ENCODE measurements around the gene CDCP1.
A peak's percentile ranks its signal among the peaks of the same experiment; 100 is the strongest.

CDCP1 gene

GRCh38 chr3:45120359-45121158 lies 25.6 kb downstream of the CDCP1 start:
- no peak for DNase-seq
- Mint-ChIP-seq H3K27ac (no peak overlapping the region), H3K36me3 (ENCODE audit: low read depth) (no peaks in the 10 kb centered on the region), H3K9me3 (no peaks in the 10 kb centered on the region), H3K4me1 (ENCODE audit: low read depth) (peaks cover 50% of the 10 kb centered on the region), H3K4me3 (no peak overlapping the region), H3K27me3 (peaks cover 7% of the 10 kb centered on the region)

GRCh38 chr3:45119824-45120358 lies 26.3 kb downstream of the CDCP1 start:
- peaks cover 52% of the 10 kb centered on the region for H3K4me1 Mint-ChIP-seq (ENCODE audit: low read depth)
- no peak overlapping the region for H3K4me3 Mint-ChIP-seq
- no peak for DNase-seq
- no peak overlapping the region for H3K27ac Mint-ChIP-seq
- H3K27me3 Mint-ChIP-seq, result peaks cover 7% of the 10 kb centered on the region
- no peaks in the 10 kb centered on the region for H3K36me3 Mint-ChIP-seq (ENCODE audit: low read depth)
- no peaks in the 10 kb centered on the region for H3K9me3 Mint-ChIP-seq

- peak; percentile 23 for DNase-seq
- Mint-ChIP-seq H3K27ac (no peak overlapping the region), H3K9me3 (no peaks in the 10 kb centered on the region), H3K27me3 (peaks cover 2% of the 10 kb centered on the region), H3K4me1 (ENCODE audit: low read depth) (peaks cover 55% of the 10 kb centered on the region), H3K36me3 (ENCODE audit: low read depth) (no peaks in the 10 kb centered on the region), H3K4me3 (no peak overlapping the region)
These were observed 26.8 kb downstream of the CDCP1 start for GRCh38 chr3:45119376-45119775.

- Mint-ChIP-seq H3K4me1 (ENCODE audit: low read depth) (peaks cover 55% of the 10 kb centered on the region), H3K27me3 (no peaks in the 10 kb centered on the region), H3K9me3 (no peaks in the 10 kb centered on the region), H3K36me3 (ENCODE audit: low read depth) (no peaks in the 10 kb centered on the region), H3K27ac (peak overlapping the region; percentile 37), H3K4me3 (peak overlapping the region; percentile 11)
- no peak for DNase-seq
These were observed 27.5 kb downstream of the CDCP1 start for GRCh38 chr3:45118615-45119071.

- H3K9me3 Mint-ChIP-seq, result no peaks in the 10 kb centered on the region
- no peaks in the 10 kb centered on the region for H3K27me3 Mint-ChIP-seq
- H3K27ac Mint-ChIP-seq, result no peak overlapping the region
- no peak for DNase-seq
- H3K4me3 Mint-ChIP-seq, result no peak overlapping the region
- H3K4me1 Mint-ChIP-seq (ENCODE audit: low read depth), result peaks cover 66% of the 10 kb centered on the region
- no peaks in the 10 kb centered on the region for H3K36me3 Mint-ChIP-seq (ENCODE audit: low read depth)
These were observed 29.8 kb downstream of the CDCP1 start for GRCh38 chr3:45116350-45116749.

- no peak overlapping the region for H3K4me3 Mint-ChIP-seq
- H3K4me1 Mint-ChIP-seq (ENCODE audit: low read depth), result peaks cover 71% of the 10 kb centered on the region
- H3K27ac Mint-ChIP-seq, result peak overlapping the region; percentile 72
- no peaks in the 10 kb centered on the region for H3K27me3 Mint-ChIP-seq
- H3K36me3 Mint-ChIP-seq (ENCODE audit: low read depth), result no peaks in the 10 kb centered on the region
- no peaks in the 10 kb centered on the region for H3K9me3 Mint-ChIP-seq
- no peak for DNase-seq
These were observed 32.5 kb downstream of the CDCP1 start for GRCh38 chr3:45113625-45114050.

- Mint-ChIP-seq H3K27ac (no peak overlapping the region), H3K27me3 (no peaks in the 10 kb centered on the region), H3K9me3 (no peaks in the 10 kb centered on the region), H3K36me3 (ENCODE audit: low read depth) (no peaks in the 10 kb centered on the region), H3K4me1 (ENCODE audit: low read depth) (peaks cover 68% of the 10 kb centered on the region), H3K4me3 (no peak overlapping the region)
- DNase-seq, result no peak
These were observed 33.2 kb downstream of the CDCP1 start for GRCh38 chr3:45112939-45113338.

- Mint-ChIP-seq H3K27ac (peak overlapping the region; percentile 60), H3K36me3 (ENCODE audit: low read depth) (no peaks in the 10 kb centered on the region), H3K4me3 (peak overlapping the region; percentile 43), H3K4me1 (ENCODE audit: low read depth) (peaks cover 79% of the 10 kb centered on the region), H3K9me3 (no peaks in the 10 kb centered on the region), H3K27me3 (no peaks in the 10 kb centered on the region)
- DNase-seq, result peak; percentile 44
These were observed 35.7 kb downstream of the CDCP1 start for GRCh38 chr3:45110509-45110833.

- Mint-ChIP-seq H3K4me1 (ENCODE audit: low read depth) (peaks cover 82% of the 10 kb centered on the region), H3K9me3 (no peaks in the 10 kb centered on the region), H3K36me3 (ENCODE audit: low read depth) (no peaks in the 10 kb centered on the region), H3K27ac (peak overlapping the region; percentile 60), H3K4me3 (peak overlapping the region; percentile 43), H3K27me3 (no peaks in the 10 kb centered on the region)
- no peak for DNase-seq
These were observed 36.2 kb downstream of the CDCP1 start for GRCh38 chr3:45109771-45110508.

- H3K9me3 Mint-ChIP-seq, result no peaks in the 10 kb centered on the region
- H3K4me1 Mint-ChIP-seq (ENCODE audit: low read depth), result peaks cover 75% of the 10 kb centered on the region
- peaks cover 11% of the 10 kb centered on the region for H3K27me3 Mint-ChIP-seq
These were observed 39.3 kb downstream of the CDCP1 start for GRCh38 chr3:45106874-45107273.

GRCh38 chr3:45105855-45106671 lies 40.1 kb downstream of the CDCP1 start:
- peak overlapping the region; percentile 91 for H3K27ac Mint-ChIP-seq

More at GRCh38 chr3:45106874-45107273, 39.3 kb downstream of the CDCP1 start:
- Mint-ChIP-seq H3K4me3 (no peak overlapping the region), H3K36me3 (ENCODE audit: low read depth) (no peaks in the 10 kb centered on the region), H3K27ac (peak overlapping the region; percentile 6)
- DNase-seq, result no peak

GRCh38 chr3:45104715-45105711 lies 41.2 kb downstream of the CDCP1 start:
- DNase-seq, result no peak
- Mint-ChIP-seq H3K27me3 (peaks cover 24% of the 10 kb centered on the region), H3K4me1 (ENCODE audit: low read depth) (peaks cover 71% of the 10 kb centered on the region), H3K4me3 (peak overlapping the region; percentile 11), H3K27ac (peak overlapping the region; percentile 91), H3K9me3 (no peaks in the 10 kb centered on the region), H3K36me3 (ENCODE audit: low read depth) (no peaks in the 10 kb centered on the region)

More at GRCh38 chr3:45105855-45106671, 40.1 kb downstream of the CDCP1 start:
- H3K36me3 Mint-ChIP-seq (ENCODE audit: low read depth), result no peaks in the 10 kb centered on the region
- H3K4me3 Mint-ChIP-seq, result peak overlapping the region; percentile 11
- peak; percentile 72 for DNase-seq
- peaks cover 78% of the 10 kb centered on the region for H3K4me1 Mint-ChIP-seq (ENCODE audit: low read depth)
- H3K9me3 Mint-ChIP-seq, result no peaks in the 10 kb centered on the region
- H3K27me3 Mint-ChIP-seq, result peaks cover 14% of the 10 kb centered on the region
